ENCODE data around the gene LYPD6.

GRCh38 chr2:149492923-149493322, 162.5 kb downstream of the LYPD6 start:
- TF ChIP-seq CTCF (IDR thresholded peaks at IDR 0.05) (no peak), ZFX (IDR thresholded peaks at IDR 0.05; ENCODE audit: borderline replicate concordance) (no peak)
